T-cell (primary cell): Measurements from ENCODE around the gene CIC. TPM values are rescaled to one million over a fixed set of nuclear protein-coding genes. Genes with fewer than 3 reads are reported as not detected.
A peak's percentile ranks its signal among the peaks of the same experiment; 100 is the strongest.

Experiments used
- ATAC-seq, 4 experiments: fragments of 200-7000 bp in 3 of 4; fragments of 150-1000 bp in 1 of 4; cut with Tn5 transposase; replicated peaks in 1 of 4; 1 replicate in 3 of 4; 2 replicates in 1 of 4; pipeline ENCODE4 v1.10.0; 2021; ENCODE audit warnings: moderate library complexity in 3 of 4, mild to moderate bottlenecking in 2 of 4, moderate number of reproducible peaks in 1 of 4
- CTCF ChIA-PET, 2 donors: fragments of 300-600 bp; sonication (Branson Sonifier 250); formaldehyde crosslinking; loops; one replicate each; lab custom pipeline; 2022; ENCODE audit warnings: antibody characterized with exemption in 2 of 2; lab: Charles Lee
- POLR2A ChIA-PET, 2 donors: fragments of 300-600 bp; sonication (Branson Sonifier 250); formaldehyde crosslinking; loops; one replicate each; lab custom pipeline; 2022; ENCODE audit warnings: antibody characterized with exemption in 2 of 2; lab: Charles Lee
- DNase-seq, 35 experiments: peaks; one replicate each; pipeline versions ENCODE4 v3.0.0 to v3.0.0-alpha.2; 2013 to 2023
- H3K27ac ChIP-seq: one replicate; pipeline ENCODE4 v1.5.1; 2013; ENCODE audit warnings: low read length
- H3K27me3 ChIP-seq, 2 experiments: replicated peaks in 1 of 2; 1 replicate in 1 of 2; 2 replicates in 1 of 2; pipeline versions ENCODE4 v1.6.1 to v1.7.0; 2013; ENCODE audit warnings: low read length in 1 of 2, mixed read lengths in 1 of 2; ENCODE audit not compliant: control insufficient read depth in 2 of 2, insufficient read depth in 2 of 2; ENCODE audit errors: extremely low read depth in 1 of 2
- H3K36me3 ChIP-seq, 2 donors: 1 replicate in 1 of 2; 2 replicates in 1 of 2; pipeline versions ENCODE4 v1.6.1 to v1.7.0; 2013; ENCODE audit warnings: low read length in 1 of 2; ENCODE audit not compliant: control insufficient read depth in 2 of 2, insufficient read depth in 1 of 2; ENCODE audit errors: extremely low read depth in 1 of 2
- H3K4me1 ChIP-seq, 2 experiments: 1 replicate in 1 of 2; 2 replicates in 1 of 2; pipeline versions ENCODE4 v1.6.1 to v1.7.0; 2013; ENCODE audit warnings: low read length in 2 of 2, mixed read lengths in 1 of 2; ENCODE audit not compliant: insufficient read depth in 2 of 2, control insufficient read depth in 1 of 2; ENCODE audit errors: extremely low read depth in 1 of 2
- H3K4me3 ChIP-seq, 2 donors: 1 replicate in 1 of 2; 2 replicates in 1 of 2; pipeline versions ENCODE4 v1.5.1 to v1.7.0; 2013; ENCODE audit warnings: mild to moderate bottlenecking in 2 of 2, low read length in 1 of 2, moderate library complexity in 1 of 2; ENCODE audit not compliant: control insufficient read depth in 1 of 2; ENCODE audit errors: extremely low read depth in 1 of 2
- H3K9me3 ChIP-seq: 2 replicates; pipeline ENCODE4 v1.7.0; 2013
- H3K27ac Mint-ChIP-seq, 2 donors: one replicate each; pipeline ENCODE4 v1.8.0; 2020 to 2021; ENCODE audit warnings: mild to moderate bottlenecking in 2 of 2, mixed read lengths in 2 of 2
- H3K27me3 Mint-ChIP-seq, 2 donors: one replicate each; pipeline ENCODE4 v1.8.0; 2021 to 2022; ENCODE audit warnings: mixed read lengths in 2 of 2
- H3K36me3 Mint-ChIP-seq: one replicate; pipeline ENCODE4 v1.8.0; 2021; ENCODE audit warnings: mixed read lengths
- H3K4me1 Mint-ChIP-seq, 3 donors: one replicate each; pipeline ENCODE4 v1.8.0; 2020 to 2022; ENCODE audit warnings: mixed read lengths in 3 of 3, mild to moderate bottlenecking in 1 of 3
- H3K4me3 Mint-ChIP-seq, 3 donors: one replicate each; pipeline ENCODE4 v1.8.0; 2020 to 2022; ENCODE audit warnings: mild to moderate bottlenecking in 3 of 3, mixed read lengths in 3 of 3, moderate library complexity in 3 of 3
- H3K9me3 Mint-ChIP-seq, 3 donors: one replicate each; pipeline ENCODE4 v1.8.0; 2020 to 2022; ENCODE audit warnings: mixed read lengths in 3 of 3
- WGBS: methylation state at CpG from one replicate; pipeline ENCODE4 v1.1.5; 2013; ENCODE audit warnings: missing lambda C conversion rate; ENCODE audit not compliant: insufficient coverage; 5-methylcytosine and 5-hydroxymethylcytosine counted together
- total RNA-seq, 35 experiments: library from RNA in 6 of 35; stranded (reverse) in 6 of 35; fragments of 120-200 nt in 1 of 35; gene quantifications; one replicate each; pipeline versions ENCODE4 v1.2.1 to v1.2.4 and lab custom pipeline; 2013 to 2026

CIC gene
- total RNA-seq, 5 donors from 2014 or later (not counting 1 experiment from before 2014, with no cell fraction given) = 93.9 to 110 (median 104) TPM

DNA sequence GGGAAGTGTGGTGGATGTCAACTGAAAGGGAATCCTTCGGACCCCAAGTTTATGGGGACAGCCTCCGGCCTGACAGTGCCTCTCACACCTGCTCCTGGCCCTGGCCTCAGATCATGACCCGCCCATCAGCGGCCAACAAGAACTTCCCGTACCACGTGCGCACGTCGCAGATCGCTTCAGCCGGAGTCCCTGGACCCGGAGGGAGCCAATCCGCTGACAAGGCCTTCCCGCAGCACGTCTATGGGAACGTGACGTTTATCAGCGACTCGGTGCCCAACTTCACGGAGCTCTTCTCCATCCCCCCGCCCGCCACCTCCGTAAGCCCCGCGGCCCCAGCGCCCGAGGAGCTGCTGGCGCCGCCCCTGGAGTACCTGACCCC lies 54.4 kb downstream of the CIC start:
- ChIA-PET POLR2A (no interaction called here), CTCF (interaction anchor here in 1 of 2 donors (0.6 to 1.0 kb wide), 2 partner anchors 15 to 215 kb away, joined by 3 to 4 read pairs; no protein-coding TSS in a partner anchor)
- 48% methylated on average over 29 of the region's 29 CpGs for WGBS

DNA sequence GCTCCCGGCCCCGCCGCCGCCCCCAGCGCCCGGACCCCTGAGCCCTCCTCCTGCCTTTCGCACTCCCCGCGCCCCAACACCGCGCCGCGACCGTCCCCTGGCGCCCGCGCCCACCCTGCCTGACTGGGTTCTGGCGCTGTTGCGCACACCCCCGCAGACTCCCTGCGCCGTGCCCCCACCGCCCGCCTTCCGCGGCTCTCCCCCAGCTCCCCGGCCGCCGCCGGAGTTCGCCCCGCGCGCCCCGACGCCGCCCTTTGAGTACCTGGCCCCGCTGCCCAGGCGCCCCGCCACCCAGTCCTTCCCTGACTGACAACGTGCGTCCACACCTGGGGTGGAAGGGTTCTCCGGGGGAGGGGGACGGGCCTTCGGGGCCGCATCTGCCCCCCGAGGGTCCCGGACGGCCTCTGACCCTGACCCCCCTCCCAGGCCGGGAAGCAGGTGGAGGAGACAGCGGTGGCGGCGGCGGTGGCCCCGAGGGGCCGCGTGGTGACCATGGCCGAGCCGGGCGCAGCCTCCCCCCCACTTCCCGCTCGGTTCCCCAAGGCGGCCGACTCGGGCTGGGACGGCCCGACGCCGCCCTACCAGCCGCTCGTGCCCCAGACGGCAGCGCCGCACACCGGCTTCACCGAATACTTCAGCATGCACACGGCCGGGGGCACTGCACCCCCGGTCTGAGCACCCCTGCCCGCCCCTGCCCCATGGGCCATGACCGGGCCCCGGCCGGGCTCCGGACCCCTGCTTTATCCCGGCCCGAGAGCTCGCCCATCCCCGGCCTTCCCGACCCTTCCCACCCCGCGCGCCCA lies 55.0 kb downstream of the CIC start:
- ATAC-seq = no peak
- peak overlapping the region in 1 of 3 donors; percentile 97 for H3K4me3 Mint-ChIP-seq
- POLR2A ChIA-PET = no interaction called here

More for the DNA sequence above, 54.4 kb downstream of the CIC start:
- peaks cover 8 to 27% of the 10 kb centered on the region in 2 experiments for H3K4me1 ChIP-seq
- no peaks in the 10 kb centered on the region for H3K9me3 Mint-ChIP-seq
- peaks cover 15% of the 10 kb centered on the region in 2 donors for H3K27me3 Mint-ChIP-seq
- peaks cover 17 to 32% (median 25%) of the 10 kb centered on the region in 3 donors for H3K4me1 Mint-ChIP-seq
- H3K36me3 ChIP-seq = no peaks in the 10 kb centered on the region
- H3K27ac Mint-ChIP-seq = no peak overlapping the region
- DNase-seq = no peak
- no peak for ATAC-seq
- H3K4me3 Mint-ChIP-seq = peak overlapping the region; percentile 10 to 45 (median 34)
- no peaks in the 10 kb centered on the region for H3K9me3 ChIP-seq
- H3K4me3 ChIP-seq = no peak overlapping the region
- no peak overlapping the region for H3K27ac ChIP-seq
- H3K27me3 ChIP-seq = peaks cover 3 to 24% of the 10 kb centered on the region in 2 experiments
- H3K36me3 Mint-ChIP-seq = no peaks in the 10 kb centered on the region

DNA sequence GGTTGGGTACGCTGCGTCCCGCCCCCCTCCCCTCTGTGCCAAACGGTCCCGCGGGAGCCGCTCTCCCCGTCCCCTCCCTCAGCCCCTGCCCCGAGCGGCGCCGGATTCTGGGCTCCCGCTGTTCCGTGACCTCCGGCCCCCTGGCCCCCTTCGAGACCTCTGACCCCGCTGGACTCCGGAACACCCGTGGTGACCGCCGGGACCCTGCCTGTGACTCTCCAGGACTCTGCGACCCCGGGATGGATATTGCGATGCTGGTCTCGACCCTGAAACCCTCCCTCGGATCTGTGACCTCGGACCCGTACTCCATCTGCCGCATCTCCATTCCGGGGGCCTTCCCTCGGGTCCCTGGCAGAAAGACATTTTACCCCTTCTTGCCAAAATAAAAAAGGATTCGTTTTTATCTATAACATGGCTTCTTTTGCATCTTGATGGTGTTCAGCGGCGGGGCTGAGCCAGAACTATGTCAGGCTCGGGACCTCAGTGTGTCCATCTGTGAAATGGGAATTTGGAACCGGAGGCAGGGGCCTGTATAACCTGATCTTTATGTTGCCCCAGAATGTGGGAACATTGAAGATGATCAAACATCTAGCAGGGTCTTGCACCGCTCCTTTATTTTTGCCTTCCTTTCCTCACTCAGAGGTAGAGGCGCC lies 55.7 kb downstream of the CIC start:
- H3K4me3 ChIP-seq = peak overlapping the region; percentile 64 to 92
- no peak overlapping the region for H3K27ac ChIP-seq
- Mint-ChIP-seq H3K4me3 (peak overlapping the region; percentile 88 to 97 (median 89)), H3K4me1 (peaks cover 17 to 32% (median 25%) of the 10 kb centered on the region in 3 donors), H3K9me3 (no peaks in the 10 kb centered on the region), H3K36me3 (no peaks in the 10 kb centered on the region), H3K27me3 (peaks cover 15% of the 10 kb centered on the region in 2 donors), H3K27ac (peak overlapping the region; percentile 80 to 84)
- H3K4me1 ChIP-seq = peaks cover 8 to 27% of the 10 kb centered on the region in 2 experiments
- 9% methylated on average over 27 of the region's 38 CpGs for WGBS
- DNase-seq = peak in 1 of 35 experiments; percentile 19
- ATAC-seq = no peak
- H3K9me3 ChIP-seq = no peaks in the 10 kb centered on the region
- peaks cover 3 to 24% of the 10 kb centered on the region in 2 experiments for H3K27me3 ChIP-seq
- H3K36me3 ChIP-seq = no peaks in the 10 kb centered on the region
- ChIA-PET CTCF (no interaction called here), POLR2A (no interaction called here)

More for the DNA sequence above, 55.0 kb downstream of the CIC start:
- no peaks in the 10 kb centered on the region for H3K9me3 Mint-ChIP-seq
- H3K36me3 Mint-ChIP-seq = no peaks in the 10 kb centered on the region
- Histone ChIP-seq H3K27me3 (peaks cover 3 to 24% of the 10 kb centered on the region in 2 experiments), H3K27ac (no peak overlapping the region), H3K9me3 (no peaks in the 10 kb centered on the region), H3K4me1 (peaks cover 8 to 27% of the 10 kb centered on the region in 2 experiments), H3K4me3 (peak overlapping the region; percentile 51 to 92), H3K36me3 (no peaks in the 10 kb centered on the region)
- DNase-seq = peak in 7 of 35 experiments; percentile 10 to 43 (median 20)
- CTCF ChIA-PET = no interaction called here
- WGBS = 5% methylated on average over 75 of the region's 92 CpGs
- peaks cover 15% of the 10 kb centered on the region in 2 donors for H3K27me3 Mint-ChIP-seq
- peaks cover 17 to 32% (median 25%) of the 10 kb centered on the region in 3 donors for H3K4me1 Mint-ChIP-seq
- no peak overlapping the region for H3K27ac Mint-ChIP-seq

DNA sequence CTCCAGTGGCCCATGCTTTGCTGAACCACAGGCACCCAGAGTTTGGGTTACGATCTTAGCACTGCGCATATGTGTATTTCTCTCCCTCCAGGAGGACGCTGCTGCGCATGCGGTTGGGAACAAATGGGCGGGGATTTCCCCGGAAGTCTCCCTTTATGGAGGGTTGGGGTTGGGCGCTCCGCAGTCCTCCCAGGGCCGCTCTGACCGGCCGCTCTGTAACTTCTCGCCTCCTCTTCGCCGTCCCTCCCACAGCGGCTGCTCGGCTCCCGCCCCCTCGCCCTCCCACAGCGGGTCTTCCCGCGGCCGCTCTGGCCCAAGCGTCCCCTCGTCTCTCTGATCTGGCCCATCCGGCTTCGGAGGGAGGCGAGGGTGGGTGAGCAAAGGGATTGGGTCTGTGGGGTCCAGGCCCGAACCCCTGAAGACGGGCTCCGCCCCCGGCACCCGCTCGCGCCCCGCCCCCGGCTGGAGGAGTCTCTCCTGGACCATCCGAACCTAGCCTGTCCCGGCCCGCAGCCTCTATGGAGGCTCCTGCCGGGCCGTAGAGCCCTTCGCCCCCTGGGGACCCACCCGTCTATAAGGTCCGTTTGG lies 56.4 kb downstream of the CIC start, which contains the start of gene MEGF8:
TSS of gene MEGF8 (plus strand) at position 328 of the 588 bp plus-strand sequence. CDS start 609 bp downstream, outside the sequence.
- peaks cover 15% of the 10 kb centered on the region in 2 donors for H3K27me3 Mint-ChIP-seq
- Histone ChIP-seq H3K36me3 (no peaks in the 10 kb centered on the region), H3K4me1 (peaks cover 8 to 27% of the 10 kb centered on the region in 2 experiments), H3K4me3 (peak within 1 kb of the TSS; percentile 92), H3K27ac (peak within 1 kb of the TSS; percentile 52), H3K27me3 (peaks cover under 1 to 24% of the 10 kb centered on the region in 2 experiments), H3K9me3 (no peaks in the 10 kb centered on the region)
- 0% methylated on average over 28 of the region's 45 CpGs for WGBS
- no peaks in the 10 kb centered on the region for H3K9me3 Mint-ChIP-seq
- ChIA-PET POLR2A (no interaction called here), CTCF (no interaction called here)
- H3K4me1 Mint-ChIP-seq = peaks cover 17 to 32% (median 25%) of the 10 kb centered on the region in 3 donors
- DNase-seq (peak; percentile 95 to 99 (median 98)), ATAC-seq (peak; percentile 91 to 95 (median 94))
- peak within 1 kb of the TSS; percentile 80 to 84 for H3K27ac Mint-ChIP-seq
- no peaks in the 10 kb centered on the region for H3K36me3 Mint-ChIP-seq
- peak within 1 kb of the TSS; percentile 88 to 97 (median 89) for H3K4me3 Mint-ChIP-seq

DNA sequence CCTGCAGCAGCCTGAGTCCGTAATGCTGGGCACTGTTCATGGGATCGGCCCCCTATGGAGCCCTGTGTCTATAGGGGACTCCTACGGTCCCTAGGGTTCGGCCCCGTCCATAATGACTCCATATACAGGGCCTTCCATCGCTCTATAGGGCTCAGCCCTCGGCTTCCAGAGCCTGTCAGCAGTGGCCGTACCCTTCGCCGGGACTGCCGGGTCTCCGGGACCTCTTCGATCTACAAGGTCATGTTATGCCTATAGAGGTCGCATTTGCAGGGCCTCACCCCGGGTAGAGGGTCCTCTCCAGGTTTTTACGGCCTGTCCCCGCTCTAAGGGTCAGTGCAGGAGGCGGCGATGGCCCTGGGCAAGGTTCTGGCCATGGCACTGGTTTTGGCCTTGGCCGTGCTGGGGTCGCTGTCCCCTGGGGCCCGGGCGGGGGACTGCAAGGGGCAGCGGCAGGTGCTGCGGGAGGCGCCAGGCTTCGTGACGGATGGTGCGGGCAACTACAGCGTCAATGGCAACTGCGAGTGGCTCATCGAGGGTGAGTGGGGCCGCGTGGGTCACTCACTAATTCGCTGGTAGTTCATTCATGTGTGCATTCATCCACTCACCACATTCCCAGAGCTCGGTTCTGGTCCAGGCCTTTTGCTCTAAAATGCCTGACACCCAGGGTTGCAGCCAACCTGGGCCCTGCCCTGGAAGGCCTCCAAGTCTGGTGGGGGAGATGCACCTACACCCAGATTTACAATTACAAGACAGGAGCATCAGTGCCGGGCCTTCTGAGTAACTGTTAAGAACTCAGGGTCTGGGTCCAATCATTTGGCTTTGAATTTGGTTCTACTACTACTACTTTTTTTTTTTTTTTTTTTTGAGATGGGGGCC lies 57.1 kb downstream of the CIC start:
- ChIA-PET CTCF (no interaction called here), POLR2A (interaction anchor here in 1 of 2 donors (0.7 kb wide), 1 partner anchor 618 kb away, joined by 3 read pairs; the partner anchor contains the start of gene CEACAM5)
- Histone ChIP-seq H3K36me3 (peaks cover 0 to 4% of the 10 kb centered on the region in 2 donors), H3K27ac (peak overlapping the region; percentile 52), H3K4me3 (peak overlapping the region; percentile 92), H3K9me3 (no peaks in the 10 kb centered on the region), H3K27me3 (peaks cover 0 to 24% of the 10 kb centered on the region in 2 experiments), H3K4me1 (peaks cover 8 to 27% of the 10 kb centered on the region in 2 experiments)
- H3K9me3 Mint-ChIP-seq = no peaks in the 10 kb centered on the region
- peak overlapping the region; percentile 55 to 80 for H3K27ac Mint-ChIP-seq
- ATAC-seq (peak; percentile 7 to 23 (median 12)), DNase-seq (peak in 10 of 35 experiments; percentile 4 to 43 (median 20))
- peaks cover 15% of the 10 kb centered on the region in 2 donors for H3K27me3 Mint-ChIP-seq
- WGBS = 19% methylated on average over 32 of the region's 37 CpGs
- no peaks in the 10 kb centered on the region for H3K36me3 Mint-ChIP-seq
- H3K4me3 Mint-ChIP-seq = peak overlapping the region; percentile 88 to 97 (median 89)
- peaks cover 17 to 32% (median 25%) of the 10 kb centered on the region in 3 donors for H3K4me1 Mint-ChIP-seq
